Upper lobe of right lung (tissue), 1 donor: ENCODE data around the gene GIMAP4. TPM values are rescaled to one million over a fixed set of nuclear protein-coding genes. Genes with fewer than 3 reads are reported as not detected.

Experiments
- ATAC-seq: fragments of 200-7000 bp; cut with Tn5 transposase; one replicate; pipeline ENCODE4 v1.9.1; 2020; ENCODE audit warnings: mild to moderate bottlenecking, moderate library complexity
- DNase-seq: peaks from one replicate; pipeline ENCODE4 v3.0.0-alpha.2; 2020
- H3K27ac ChIP-seq: fragments of 200-600 bp; one replicate; pipeline ENCODE4 v1.8.0; 2022
- H3K27me3 ChIP-seq: fragments of 200-600 bp; one replicate; pipeline ENCODE4 v1.8.0; 2022; ENCODE audit warnings: mild to moderate bottlenecking
- H3K36me3 ChIP-seq: fragments of 200-600 bp; one replicate; pipeline ENCODE4 v1.8.0; 2022
- H3K4me1 ChIP-seq: fragments of 200-600 bp; one replicate; pipeline ENCODE4 v1.8.0; 2022
- H3K4me3 ChIP-seq: fragments of 200-600 bp; one replicate; pipeline ENCODE4 v1.8.0; 2022; ENCODE audit warnings: mild to moderate bottlenecking
- H3K9me3 ChIP-seq: fragments of 200-600 bp; one replicate; pipeline ENCODE4 v1.8.0; 2022
- CTCF ChIP-seq: fragments of 200-600 bp; IDR thresholded peaks from one replicate; pipeline ENCODE4 v1.8.0; 2022; ENCODE audit warnings: antibody characterized with exemption
- intact Hi-C: fragments of 100-400 bp; cut with DNase I; formaldehyde crosslinking; loops from one replicate; pipeline ENCODE4 v1.11.0; 2022
- total RNA-seq: library from RNA; stranded (reverse); fragmentation: NEBNext Ultra II Directional; extraction: Animal tissue kit (Norgen Biotek cat#: 25700); gene quantifications from one replicate; pipeline ENCODE4 v1.2.1, GENCODE V29; 2021
- donor health status: DM: no; HTN: yes; CAD: no; lungs with severe emphysema.

GIMAP4 gene
- total RNA-seq, 1 donor from 2014 or later, result 83.3 TPM

- H3K9me3 ChIP-seq, result peaks cover 5% of the 10 kb centered on the region
- H3K27me3 ChIP-seq, result no peaks in the 10 kb centered on the region
- H3K36me3 ChIP-seq, result no peaks in the 10 kb centered on the region
- ATAC-seq, result no peak
- peaks cover 13% of the 10 kb centered on the region for H3K4me1 ChIP-seq
- no peak for DNase-seq
- no peak overlapping the region for H3K4me3 ChIP-seq
- intact Hi-C loops, result no loop called here
- peak overlapping the region; percentile 63 for H3K27ac ChIP-seq
- no peak for TF ChIP-seq CTCF
Measured at GRCh38 chr7:150585199-150585598, 18.0 kb downstream of the GIMAP4 start.

GRCh38 chr7:150586068-150586784 lies 19.0 kb downstream of the GIMAP4 start:
- DNase-seq (no peak), ATAC-seq (peak; percentile 88)
- intact Hi-C loops, result no loop called here
- H3K27me3 ChIP-seq, result no peaks in the 10 kb centered on the region
- peaks cover 13% of the 10 kb centered on the region for H3K4me1 ChIP-seq
- no peak for TF ChIP-seq CTCF
- no peak overlapping the region for H3K4me3 ChIP-seq
- H3K9me3 ChIP-seq, result no peaks in the 10 kb centered on the region
- H3K27ac ChIP-seq, result peak overlapping the region; percentile 63
- H3K36me3 ChIP-seq, result no peaks in the 10 kb centered on the region

- Histone ChIP-seq H3K36me3 (no peaks in the 10 kb centered on the region), H3K9me3 (no peaks in the 10 kb centered on the region), H3K27ac (peak overlapping the region; percentile 63), H3K4me1 (peaks cover 13% of the 10 kb centered on the region), H3K4me3 (no peak overlapping the region), H3K27me3 (no peaks in the 10 kb centered on the region)
- no peak for TF ChIP-seq CTCF
- intact Hi-C loops, result no loop called here
- ATAC-seq (peak; percentile 91), DNase-seq (no peak)
Measured at GRCh38 chr7:150586785-150587152, 19.6 kb downstream of the GIMAP4 start.

- intact Hi-C loops, result no loop called here
- no peaks in the 10 kb centered on the region for H3K36me3 ChIP-seq
Measured at GRCh38 chr7:150587551-150587950, 20.4 kb downstream of the GIMAP4 start.

GRCh38 chr7:150594805-150595204 lies 27.6 kb downstream of the GIMAP4 start:
- no peak for TF ChIP-seq CTCF
- H3K27ac ChIP-seq, result no peak overlapping the region

More at GRCh38 chr7:150587551-150587950, 20.4 kb downstream of the GIMAP4 start:
- Histone ChIP-seq H3K4me3 (no peak overlapping the region), H3K4me1 (peaks cover 13% of the 10 kb centered on the region), H3K27me3 (no peaks in the 10 kb centered on the region), H3K27ac (peak overlapping the region; percentile 63), H3K9me3 (no peaks in the 10 kb centered on the region)
- ATAC-seq (no peak), DNase-seq (no peak)
- no peak for TF ChIP-seq CTCF

More at GRCh38 chr7:150594805-150595204, 27.6 kb downstream of the GIMAP4 start:
- Histone ChIP-seq H3K36me3 (no peaks in the 10 kb centered on the region), H3K4me1 (no peaks in the 10 kb centered on the region), H3K9me3 (no peaks in the 10 kb centered on the region), H3K27me3 (no peaks in the 10 kb centered on the region), H3K4me3 (no peak overlapping the region)
- no peak for DNase-seq
- intact Hi-C loops, result no loop called here
- ATAC-seq, result no peak
